Fibroblast of gingiva (primary cell): ENCODE data around the gene PQBP1.
"Not testable (repeated sequence)": the region's sequence is repeated elsewhere in the genome, so short reads cannot be mapped to it uniquely, and the experiment has no call there.

Source experiments
- DNase-seq: peaks from one replicate; pipeline ENCODE4 v3.0.0-alpha.2; 2011; ENCODE audit warnings: low read depth

PQBP1 gene

GRCh38 chrX:48897625-48898306 is at the start of gene PQBP1, which contains the start of gene TIMM17B:
Gene PQBP1, plus strand, starts transcription at chrX:48897930. Its CDS starts 580 bp downstream, at chrX:48898510.
Gene TIMM17B, minus strand, starts transcription at chrX:48897768. Its CDS starts 19 bp downstream, at chrX:48897749.
- DNase-seq, result peak; percentile 96

GRCh38 chrX:48848847-48849246 is 48.9 kb upstream of the PQBP1 start:
- no peak for DNase-seq

GRCh38 chrX:48852857-48853256 is 44.9 kb upstream of the PQBP1 start:
- no peak for DNase-seq

GRCh38 chrX:48853494-48853893 is 44.2 kb upstream of the PQBP1 start:
- not testable (repeated sequence) for DNase-seq

- DNase-seq, result not testable (repeated sequence)
These were observed 43.5 kb upstream of the PQBP1 start for GRCh38 chrX:48854121-48854804.

- no peak for DNase-seq
These were observed 42.8 kb upstream of the PQBP1 start for GRCh38 chrX:48854898-48855297.

- DNase-seq, result no peak
These were observed 33.5 kb upstream of the PQBP1 start for GRCh38 chrX:48864210-48864609.

GRCh38 chrX:48872017-48872416 is 25.7 kb upstream of the PQBP1 start:
- not testable (repeated sequence) for DNase-seq

- not testable (repeated sequence) for DNase-seq
These were observed 20.8 kb upstream of the PQBP1 start for GRCh38 chrX:48876944-48877343.

GRCh38 chrX:48883729-48884128 is 14.0 kb upstream of the PQBP1 start:
- DNase-seq, result no peak

- not testable (repeated sequence) for DNase-seq
These were observed 11.1 kb upstream of the PQBP1 start for GRCh38 chrX:48886586-48886985.

- no peak for DNase-seq
These were observed 7.3 kb upstream of the PQBP1 start for GRCh38 chrX:48890296-48890925.

GRCh38 chrX:48890934-48891401 is 6.8 kb upstream of the PQBP1 start:
- DNase-seq, result no peak

- peak; percentile 87 for DNase-seq
These were observed 6.1 kb upstream of the PQBP1 start for GRCh38 chrX:48891402-48892288.

- no peak for DNase-seq
These were observed 4.8 kb upstream of the PQBP1 start for GRCh38 chrX:48892896-48893295.

- no peak for DNase-seq
These were observed 4.0 kb upstream of the PQBP1 start for GRCh38 chrX:48893556-48894348.

GRCh38 chrX:48894891-48895290 is 2.8 kb upstream of the PQBP1 start:
- no peak for DNase-seq

GRCh38 chrX:48896611-48897011 is 1.1 kb upstream of the PQBP1 start:
- no peak for DNase-seq

- peak; percentile 65 for DNase-seq
These were observed 539 bp upstream of the PQBP1 start for GRCh38 chrX:48897157-48897624.

GRCh38 chrX:48899078-48899410 is 1.3 kb downstream of the PQBP1 start:
- no peak for DNase-seq

GRCh38 chrX:48901069-48901468 is 3.3 kb downstream of the PQBP1 start:
- no peak for DNase-seq
